Activated effector memory CD4-positive, alpha-beta T cell treated with Interleukin-2 at 50 U/mL for 16 hours (primary cell): ENCODE results near the gene RPRD1B.

Experiments used
- DNase-seq: peaks from one replicate; pipeline ENCODE4 v3.0.0-alpha.2; 2020

RPRD1B gene

DNA sequence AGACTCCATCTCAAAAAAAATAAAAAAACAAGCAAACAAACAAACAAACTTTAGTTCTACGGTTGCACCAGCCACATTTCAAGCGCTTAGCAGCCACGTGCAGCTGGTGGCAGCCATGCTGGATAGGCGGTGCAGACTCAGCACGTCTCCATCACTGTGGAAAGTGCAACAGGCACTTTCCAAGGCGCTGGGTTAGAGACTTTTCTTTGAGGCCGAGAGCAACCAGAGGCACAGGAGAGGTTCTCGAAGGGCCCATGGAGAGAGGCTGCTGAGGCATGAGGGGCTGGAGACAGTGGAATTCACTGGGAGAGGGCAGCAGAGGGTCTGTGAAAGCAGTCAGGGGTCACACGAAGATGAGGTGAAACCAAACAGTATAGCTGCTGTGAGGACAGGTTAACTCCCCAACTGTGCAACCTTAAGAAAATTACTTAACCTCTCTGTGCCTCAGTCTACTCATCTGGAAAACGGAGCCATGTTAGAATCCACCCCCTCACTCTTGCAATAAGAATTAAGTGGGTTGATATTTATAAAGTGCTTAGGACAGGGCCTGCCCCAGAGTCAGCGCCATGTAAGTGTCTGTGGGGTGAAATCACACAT, 104.0 kb downstream of the RPRD1B start:
- no peak for DNase-seq

DNA sequence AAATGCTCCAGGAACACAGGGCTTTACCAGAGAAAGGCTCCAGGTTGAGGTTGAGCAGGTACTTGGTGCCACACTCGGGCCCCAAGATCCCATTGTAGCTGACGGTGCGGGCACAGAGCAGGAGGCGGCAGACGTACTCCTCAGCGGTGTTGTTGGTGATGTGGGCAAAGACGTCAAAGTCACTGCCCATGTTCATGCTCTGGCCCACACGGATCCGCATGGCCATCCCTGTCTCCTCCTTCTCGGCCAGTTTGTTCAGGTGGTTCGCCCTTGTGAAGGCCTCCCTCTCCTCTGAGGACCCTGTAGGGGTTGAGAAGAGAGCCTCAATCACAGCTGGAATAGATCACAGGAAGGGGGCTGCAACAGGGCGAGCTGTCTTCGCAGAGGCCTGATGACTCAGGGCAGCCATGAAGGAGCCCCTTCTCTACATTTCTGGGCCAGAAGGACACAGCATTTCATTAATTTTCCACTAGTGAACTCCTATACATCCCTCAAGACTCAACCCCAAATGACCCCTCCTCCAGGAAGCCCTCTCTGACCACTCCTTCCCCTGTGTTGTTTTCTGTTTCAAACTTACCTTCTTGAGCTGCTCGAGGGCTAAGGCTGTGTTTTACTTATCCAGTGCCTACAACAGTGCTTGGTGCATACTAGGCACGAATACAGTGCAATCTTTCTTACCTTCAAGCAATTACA, 104.7 kb downstream of the RPRD1B start:
- DNase-seq: no peak

DNA sequence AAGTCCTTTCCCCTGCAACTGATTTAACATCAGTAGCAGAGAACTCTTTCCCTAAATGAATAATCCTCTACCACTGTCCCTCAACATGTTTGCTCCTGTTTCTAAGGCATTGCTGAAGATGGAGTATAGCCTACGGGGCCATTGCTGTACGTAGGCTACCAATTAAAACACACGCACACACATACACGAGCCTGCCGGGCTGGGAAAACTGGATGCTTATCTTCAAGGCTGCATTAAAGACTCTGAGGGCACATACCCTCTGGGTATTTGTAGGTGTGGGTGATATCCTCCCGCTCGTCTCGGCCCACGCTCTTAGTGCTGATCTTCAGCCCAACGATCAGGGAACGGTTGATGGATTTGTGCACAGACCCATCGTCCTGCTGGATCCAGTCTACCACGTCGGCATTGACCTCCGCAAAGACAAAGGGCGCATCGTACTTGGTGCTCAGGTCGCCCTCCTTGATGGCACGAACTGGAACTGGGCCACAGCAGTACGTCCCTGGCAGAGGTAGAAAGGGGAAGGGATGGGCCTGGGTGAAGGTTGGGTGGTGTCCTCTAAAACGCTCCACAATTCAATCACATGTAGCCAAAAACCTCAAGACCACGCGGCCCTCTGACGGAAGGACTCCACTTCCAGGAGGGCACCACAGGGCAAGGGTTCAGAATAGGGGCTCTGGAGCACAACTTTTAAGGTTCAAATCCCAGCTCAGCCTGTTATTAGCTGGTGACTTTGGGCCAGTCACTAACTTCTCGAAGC, 105.8 kb downstream of the RPRD1B start:
- DNase-seq: no peak

DNA sequence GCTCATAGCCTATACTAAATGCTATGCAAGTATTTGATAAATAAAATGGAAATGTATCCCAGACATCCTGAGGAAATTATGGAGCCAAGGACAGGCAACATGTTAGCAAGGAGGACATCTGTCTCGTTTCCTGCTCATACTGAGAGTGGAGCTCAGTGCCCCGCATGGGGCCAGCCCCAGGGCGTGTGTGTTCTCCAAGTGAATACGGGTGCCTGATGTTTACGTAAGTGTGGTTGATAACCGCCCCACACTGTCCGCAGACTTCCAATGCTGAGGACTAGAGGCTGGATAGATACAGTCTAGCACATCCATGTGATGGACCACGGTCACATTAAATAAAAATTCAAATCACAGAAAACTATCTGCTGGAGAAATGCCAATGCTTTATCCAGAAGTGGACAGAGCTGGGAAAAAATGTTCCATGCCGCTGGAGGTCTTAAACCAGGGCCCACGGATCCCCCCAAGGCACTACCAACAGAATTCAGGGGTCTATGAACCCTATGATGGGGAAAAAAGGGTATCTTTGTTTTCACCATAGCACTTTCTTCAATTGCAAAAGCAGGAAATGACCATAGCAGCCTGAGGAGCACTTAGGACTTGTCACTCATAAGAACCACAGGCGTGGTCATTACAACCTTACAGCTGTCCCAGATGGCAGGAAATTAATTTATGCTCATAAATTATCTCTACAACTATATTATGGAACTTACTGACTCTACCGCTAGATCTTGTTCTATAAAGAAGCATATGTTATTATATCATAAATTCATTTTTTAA, 106.6 kb downstream of the RPRD1B start:
- no peak for DNase-seq

DNA sequence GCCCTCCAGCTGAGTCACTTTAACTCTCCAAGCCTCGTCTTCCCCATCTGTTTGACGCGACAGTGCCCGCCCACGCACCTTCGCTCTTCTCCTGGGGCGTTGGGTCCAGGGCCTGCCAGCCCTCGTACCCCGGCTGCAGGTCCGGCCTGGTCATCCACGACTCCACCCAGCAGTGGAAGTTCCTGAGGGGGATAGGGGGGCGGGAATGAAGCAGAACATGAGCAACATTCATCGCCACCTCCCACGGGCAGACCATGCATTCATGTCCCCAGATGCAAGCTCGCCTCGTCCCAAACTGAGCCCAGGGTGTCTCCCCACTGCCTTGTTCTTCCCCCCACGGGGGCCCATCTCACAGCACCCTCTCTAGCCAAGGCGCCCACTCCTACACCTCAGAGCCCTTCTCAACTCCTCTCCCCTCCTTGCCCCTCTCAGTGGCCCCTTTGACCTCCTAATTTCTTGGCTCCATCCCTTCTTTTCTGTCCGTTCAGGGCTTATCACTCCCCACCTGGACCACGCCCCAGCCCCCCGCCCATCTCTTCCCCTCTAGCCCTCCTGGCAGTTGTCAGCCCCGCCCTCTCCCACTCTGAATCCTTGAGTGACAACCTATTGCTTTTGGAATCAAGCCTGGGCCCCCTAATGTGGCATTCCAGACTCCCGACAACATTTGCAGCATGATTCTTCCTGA, 107.8 kb downstream of the RPRD1B start:
- DNase-seq: no peak
